Smooth muscle cell (in vitro differentiated cells): ENCODE results near the gene SLC2A13. TPM values are rescaled to one million over a fixed set of nuclear protein-coding genes. Genes with fewer than 3 reads are reported as not detected.

Source experiments
- DNase-seq: peaks from one replicate; lab custom pipeline; 2025; ENCODE audit not compliant: unreplicated experiment; lab: John Stamatoyannopoulos, UW
- H2AFZ ChIP-seq: fragments of 200-600 bp; sonication (generic); 2 replicates; pipeline ENCODE4 v1.6.0; 2016; ENCODE audit warnings: antibody characterized with exemption, low read depth, mild to moderate bottlenecking
- H3F3A ChIP-seq: fragments of 200-600 bp; sonication (generic); 2 replicates; pipeline ENCODE4 v1.6.0; 2017; ENCODE audit warnings: antibody characterized with exemption, low read depth
- H3K27ac ChIP-seq: fragments of 200-600 bp; sonication (generic); 2 replicates; pipeline ENCODE4 v1.5.1; 2016; ENCODE audit warnings: low read depth, mild to moderate bottlenecking
- H3K27me3 ChIP-seq: fragments of 200-600 bp; sonication (generic); 2 replicates; pipeline ENCODE4 v1.6.1; 2016; ENCODE audit warnings: low read depth, mild to moderate bottlenecking
- H3K36me3 ChIP-seq: fragments of 200-600 bp; sonication (generic); 2 replicates; pipeline ENCODE4 v1.5.1; 2016; ENCODE audit warnings: low read depth
- H3K4me1 ChIP-seq: fragments of 200-600 bp; sonication (generic); 2 replicates; pipeline ENCODE4 v1.5.1; 2016; ENCODE audit warnings: low read depth
- H3K4me2 ChIP-seq: fragments of 200-600 bp; sonication (generic); 2 replicates; pipeline ENCODE4 v1.6.0; 2016; ENCODE audit warnings: mild to moderate bottlenecking
- H3K4me3 ChIP-seq: fragments of 200-600 bp; sonication (generic); 2 replicates; pipeline ENCODE4 v1.5.1; 2016; ENCODE audit warnings: mild to moderate bottlenecking
- H3K79me2 ChIP-seq: fragments of 200-600 bp; sonication (generic); 2 replicates; pipeline ENCODE4 v1.6.0; 2016; ENCODE audit warnings: low read depth, mild to moderate bottlenecking
- H3K9ac ChIP-seq: fragments of 200-600 bp; sonication (generic); 2 replicates; pipeline ENCODE4 v1.6.0; 2016; ENCODE audit warnings: low read depth
- H3K9me3 ChIP-seq: fragments of 200-600 bp; sonication (generic); replicated peaks from 2 replicates; pipeline ENCODE4 v1.5.1; 2016; ENCODE audit warnings: low read depth
- H4K20me1 ChIP-seq: fragments of 200-600 bp; sonication (generic); 2 replicates; pipeline ENCODE4 v1.6.0; 2016; ENCODE audit warnings: low read depth
- CTCF ChIP-seq: fragments of 200-600 bp; sonication (generic); IDR thresholded peaks from 2 replicates; pipeline ENCODE4 v1.5.1; 2017; ENCODE audit warnings: borderline replicate concordance, mild to moderate bottlenecking, antibody characterized with exemption; ENCODE audit not compliant: insufficient read depth, poor library complexity, severe bottlenecking
- WGBS: methylation state at CpG from one replicate; pipeline ENCODE4 v1.1.7; 2016; ENCODE audit warnings: low lambda C conversion rate; 5-methylcytosine and 5-hydroxymethylcytosine counted together
- polyA plus RNA-seq: library from polyadenylated mRNA; unstranded; fragments of >200 nt; fragmentation: Nextera tagmentation; extraction: Ambion mirVana; gene quantifications from 2 replicates; pipeline ENCODE4 v1.2.1, GENCODE V29; 2016
- total RNA-seq: library from RNA; depleted of rRNA; stranded (reverse); fragments of >200 nt; gene quantifications from 2 replicates; pipeline ENCODE4 v1.2.3, GENCODE V29; 2014

SLC2A13 gene
- total and polyA plus RNA-seq, 2 experiments from 2014 or later = 9.6 to 27.4 TPM

GRCh38 chr12:39984670-39985069 is 121.2 kb downstream of the SLC2A13 start:
- TF ChIP-seq CTCF = no peak
- 79% methylated on average over 5 of the region's 5 CpGs for WGBS
- H3K9ac ChIP-seq = no peak overlapping the region

GRCh38 chr12:39975374-39975918 is 130.4 kb downstream of the SLC2A13 start:
- Histone ChIP-seq H3K4me2 (no peak overlapping the region), H3K79me2 (no peaks in the 10 kb centered on the region), H3K9ac (no peak overlapping the region), H3K4me3 (no peak overlapping the region), H4K20me1 (no peaks in the 10 kb centered on the region), H3K27ac (no peak overlapping the region), H3K4me1 (no peaks in the 10 kb centered on the region), H3F3A (no peaks in the 10 kb centered on the region), H3K27me3 (no peaks in the 10 kb centered on the region), H3K9me3 (no peaks in the 10 kb centered on the region), H3K36me3 (no peaks in the 10 kb centered on the region), H2AFZ (no peak overlapping the region)
- no peak for TF ChIP-seq CTCF
- WGBS = 90% methylated on average over 5 of the region's 5 CpGs
- DNase-seq = no peak

More at GRCh38 chr12:39984670-39985069, 121.2 kb downstream of the SLC2A13 start:
- no peaks in the 10 kb centered on the region for H4K20me1 ChIP-seq
- no peak overlapping the region for H2AFZ ChIP-seq
- no peaks in the 10 kb centered on the region for H3K36me3 ChIP-seq
- H3K79me2 ChIP-seq = no peaks in the 10 kb centered on the region
- no peak for DNase-seq
- H3K27ac ChIP-seq = no peak overlapping the region
- H3K9me3 ChIP-seq = no peaks in the 10 kb centered on the region
- no peaks in the 10 kb centered on the region for H3F3A ChIP-seq
- H3K4me3 ChIP-seq = no peak overlapping the region
- H3K4me2 ChIP-seq = no peak overlapping the region
- no peaks in the 10 kb centered on the region for H3K27me3 ChIP-seq
- H3K4me1 ChIP-seq = no peaks in the 10 kb centered on the region

- Histone ChIP-seq H2AFZ (no peak overlapping the region), H3K27me3 (no peaks in the 10 kb centered on the region), H3K4me3 (no peak overlapping the region), H4K20me1 (no peaks in the 10 kb centered on the region), H3K4me2 (no peak overlapping the region), H3K36me3 (no peaks in the 10 kb centered on the region), H3K4me1 (no peaks in the 10 kb centered on the region), H3K9ac (no peak overlapping the region), H3K27ac (no peak overlapping the region), H3K9me3 (no peaks in the 10 kb centered on the region), H3K79me2 (no peaks in the 10 kb centered on the region), H3F3A (no peaks in the 10 kb centered on the region)
- 88% methylated on average over 1 of the region's 1 CpG for WGBS
- DNase-seq = no peak
- no peak for TF ChIP-seq CTCF
Measured at GRCh38 chr12:39972119-39972518, 133.8 kb downstream of the SLC2A13 start.

GRCh38 chr12:39971348-39971747 is 134.5 kb downstream of the SLC2A13 start:
- Histone ChIP-seq H3K27me3 (no peaks in the 10 kb centered on the region), H3F3A (no peaks in the 10 kb centered on the region), H3K4me1 (no peaks in the 10 kb centered on the region), H3K4me2 (no peak overlapping the region), H4K20me1 (no peaks in the 10 kb centered on the region), H2AFZ (no peak overlapping the region), H3K9me3 (no peaks in the 10 kb centered on the region), H3K79me2 (no peaks in the 10 kb centered on the region), H3K9ac (no peak overlapping the region), H3K4me3 (no peak overlapping the region), H3K27ac (no peak overlapping the region), H3K36me3 (no peaks in the 10 kb centered on the region)
- WGBS = 96% methylated on average over 1 of the region's 1 CpG
- no peak for TF ChIP-seq CTCF
- no peak for DNase-seq
